PC-3 (cell line): ENCODE results near the gene MAPKBP1.

Source experiments
- EZH2 ChIP-seq: fragments of 300-600 bp; sonication (generic); IDR thresholded peaks from one replicate; pipeline ENCODE4 v1.6.1; 2017; ENCODE audit warnings: antibody characterized with exemption, mild to moderate bottlenecking, low read length; ENCODE audit not compliant: unreplicated experiment
- EZH2phosphoT487 ChIP-seq: fragments of 300-600 bp; sonication (generic); IDR thresholded peaks from 2 replicates; pipeline ENCODE4 v1.6.1; 2018; ENCODE audit warnings: mild to moderate bottlenecking, antibody characterized with exemption, low read length, borderline replicate concordance
- TF ChIP-seq, protein P1 (sequence below): fragments of 300-600 bp; sonication (generic); conservative IDR thresholded peaks from 2 replicates; pipeline ENCODE4 v1.5.1; 2017; ENCODE audit warnings: antibody characterized with exemption, low read depth, mild to moderate bottlenecking, low read length

DNA sequence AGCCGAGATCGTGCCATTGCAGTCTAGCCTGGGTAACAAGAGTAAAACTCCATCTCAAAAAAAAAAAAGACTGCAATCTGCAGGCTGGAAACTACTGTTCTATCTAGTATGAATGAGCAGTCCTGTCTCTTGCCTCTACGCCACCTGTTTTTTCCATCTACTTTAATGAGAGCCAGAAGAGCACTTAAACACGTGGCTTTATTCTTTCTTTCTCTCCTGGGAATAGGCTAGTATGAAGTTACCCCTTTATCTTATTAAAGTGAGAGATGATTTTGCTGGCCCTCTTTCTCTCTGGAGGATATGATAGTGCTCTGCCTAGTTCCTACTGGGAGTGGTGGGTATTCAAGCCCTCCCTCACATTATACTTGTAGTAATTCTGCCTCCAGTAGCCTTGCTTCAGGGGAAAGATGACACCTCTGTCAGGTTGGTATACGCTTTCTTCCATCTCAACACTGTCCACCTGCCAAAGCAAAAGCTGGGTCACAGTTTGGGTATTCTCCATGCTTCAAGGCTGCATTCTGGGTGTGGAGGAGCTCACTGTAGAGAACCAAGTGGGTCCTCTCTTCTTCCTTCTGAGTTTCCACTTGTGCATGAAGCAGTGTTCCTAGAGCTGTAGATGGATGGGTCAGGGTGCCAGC, 17.8 kb downstream of the MAPKBP1 start:
- TF ChIP-seq, protein P1, sequence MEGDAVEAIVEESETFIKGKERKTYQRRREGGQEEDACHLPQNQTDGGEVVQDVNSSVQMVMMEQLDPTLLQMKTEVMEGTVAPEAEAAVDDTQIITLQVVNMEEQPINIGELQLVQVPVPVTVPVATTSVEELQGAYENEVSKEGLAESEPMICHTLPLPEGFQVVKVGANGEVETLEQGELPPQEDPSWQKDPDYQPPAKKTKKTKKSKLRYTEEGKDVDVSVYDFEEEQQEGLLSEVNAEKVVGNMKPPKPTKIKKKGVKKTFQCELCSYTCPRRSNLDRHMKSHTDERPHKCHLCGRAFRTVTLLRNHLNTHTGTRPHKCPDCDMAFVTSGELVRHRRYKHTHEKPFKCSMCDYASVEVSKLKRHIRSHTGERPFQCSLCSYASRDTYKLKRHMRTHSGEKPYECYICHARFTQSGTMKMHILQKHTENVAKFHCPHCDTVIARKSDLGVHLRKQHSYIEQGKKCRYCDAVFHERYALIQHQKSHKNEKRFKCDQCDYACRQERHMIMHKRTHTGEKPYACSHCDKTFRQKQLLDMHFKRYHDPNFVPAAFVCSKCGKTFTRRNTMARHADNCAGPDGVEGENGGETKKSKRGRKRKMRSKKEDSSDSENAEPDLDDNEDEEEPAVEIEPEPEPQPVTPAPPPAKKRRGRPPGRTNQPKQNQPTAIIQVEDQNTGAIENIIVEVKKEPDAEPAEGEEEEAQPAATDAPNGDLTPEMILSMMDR = no peak
- TF ChIP-seq EZH2phosphoT487 = no peak
- no peak for TF ChIP-seq EZH2
